Measurements from ENCODE around the gene GJA3.

DNA sequence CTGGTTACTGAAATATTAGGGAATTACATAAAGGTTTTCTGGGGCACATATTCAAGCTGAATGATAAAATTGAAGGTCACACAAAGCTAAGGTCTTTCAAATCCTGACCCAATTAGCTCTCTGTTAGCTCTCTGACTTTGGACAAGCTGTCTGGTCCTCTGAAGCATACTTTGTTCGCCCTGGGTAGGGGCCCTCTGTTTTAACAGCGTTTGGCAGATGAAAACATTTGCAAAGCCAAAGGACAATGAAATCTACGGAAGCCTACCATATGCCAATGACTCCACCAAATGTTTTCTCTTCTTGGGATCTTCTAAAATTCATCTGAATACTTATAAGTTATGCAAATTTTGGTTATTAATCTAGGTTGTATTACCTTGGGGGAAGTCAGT is 14.5 kb upstream of the GJA3 start:
- no peak for TF ChIP-seq POLR2A (IDR thresholded peaks at IDR 0.05)
- TF ChIP-seq, protein P1, sequence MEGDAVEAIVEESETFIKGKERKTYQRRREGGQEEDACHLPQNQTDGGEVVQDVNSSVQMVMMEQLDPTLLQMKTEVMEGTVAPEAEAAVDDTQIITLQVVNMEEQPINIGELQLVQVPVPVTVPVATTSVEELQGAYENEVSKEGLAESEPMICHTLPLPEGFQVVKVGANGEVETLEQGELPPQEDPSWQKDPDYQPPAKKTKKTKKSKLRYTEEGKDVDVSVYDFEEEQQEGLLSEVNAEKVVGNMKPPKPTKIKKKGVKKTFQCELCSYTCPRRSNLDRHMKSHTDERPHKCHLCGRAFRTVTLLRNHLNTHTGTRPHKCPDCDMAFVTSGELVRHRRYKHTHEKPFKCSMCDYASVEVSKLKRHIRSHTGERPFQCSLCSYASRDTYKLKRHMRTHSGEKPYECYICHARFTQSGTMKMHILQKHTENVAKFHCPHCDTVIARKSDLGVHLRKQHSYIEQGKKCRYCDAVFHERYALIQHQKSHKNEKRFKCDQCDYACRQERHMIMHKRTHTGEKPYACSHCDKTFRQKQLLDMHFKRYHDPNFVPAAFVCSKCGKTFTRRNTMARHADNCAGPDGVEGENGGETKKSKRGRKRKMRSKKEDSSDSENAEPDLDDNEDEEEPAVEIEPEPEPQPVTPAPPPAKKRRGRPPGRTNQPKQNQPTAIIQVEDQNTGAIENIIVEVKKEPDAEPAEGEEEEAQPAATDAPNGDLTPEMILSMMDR (IDR thresholded peaks at IDR 0.05), result no peak
